ENCODE measurements around the gene PHC2. TPM values are rescaled to one million over a fixed set of nuclear protein-coding genes. Genes with fewer than 3 reads are reported as not detected.

Gene PHC2
- total RNA-seq, 1 experiment from 2014 or later, result 9.4 TPM

GRCh38 chr1:33460947-33461629 is 30.2 kb upstream of the PHC2 start:
- Histone ChIP-seq H4K5ac (ENCODE audit: insufficient read length, low read depth, low read length) (no peak overlapping the region), H3K23ac (ENCODE audit: insufficient read length, low read depth, low read length) (no peak overlapping the region), H2BK5ac (ENCODE audit: insufficient read length, low read length) (no peak overlapping the region), H2BK15ac (ENCODE audit: low read depth, low read length) (no peak overlapping the region), H3K4ac (ENCODE audit: low read depth, low read length) (no peak overlapping the region), H3K9me3 (ENCODE audit: control insufficient read depth, low read depth, low read length) (no peaks in the 10 kb centered on the region), H3K79me1 (ENCODE audit: insufficient read depth, low read depth, low read length, poor library complexity, severe bottlenecking) (no peaks in the 10 kb centered on the region), H3T11ph (ENCODE audit: low read length) (no peak overlapping the region), H2BK12ac (ENCODE audit: insufficient read length, low read depth, low read length) (no peak overlapping the region), H3K27ac (ENCODE audit: insufficient read length, low read depth, low read length) (no peak overlapping the region), H2AFZ (ENCODE audit: low read length) (no peak overlapping the region), H3K56ac (ENCODE audit: insufficient read length, low read depth, low read length) (no peak overlapping the region), H3K14ac (ENCODE audit: insufficient read depth, low read length) (no peak overlapping the region), H4K91ac (ENCODE audit: insufficient read length, low read depth, low read length) (no peak overlapping the region), H2BK120ac (ENCODE audit: low read depth, low read length, poor library complexity, severe bottlenecking) (no peak overlapping the region), H2BK20ac (ENCODE audit: low read depth, low read length, poor library complexity, severe bottlenecking) (no peak overlapping the region), H4K20me1 (ENCODE audit: control insufficient read depth, insufficient read depth, insufficient read length) (no peaks in the 10 kb centered on the region), H3K9ac (ENCODE audit: extremely low read depth, insufficient read length, low read length) (no peak overlapping the region), H3K18ac (ENCODE audit: insufficient read length, low read depth, low read length) (no peak overlapping the region), H3K79me2 (ENCODE audit: insufficient read depth, low read length) (no peaks in the 10 kb centered on the region), H3K4me1 (ENCODE audit: insufficient read depth, low read length) (no peaks in the 10 kb centered on the region), H3K4me2 (ENCODE audit: insufficient read depth, insufficient read length, low read length) (no peak overlapping the region), H3K23me2 (ENCODE audit: insufficient read length, low read depth, low read length, poor library complexity, severe bottlenecking) (no peaks in the 10 kb centered on the region), H2AK5ac (ENCODE audit: insufficient read length, low read length) (no peak overlapping the region), H3K27me3 (ENCODE audit: insufficient read depth, low read length) (no peaks in the 10 kb centered on the region), H4K8ac (replicated peaks; ENCODE audit: insufficient read length, low read depth, low read length) (no peak overlapping the region)
- Mint-ChIP-seq H3K4me1 (peaks cover 0 to 4% of the 10 kb centered on the region in 2 experiments; a peak in 3 of 4 replicates), H3K27ac (no peak overlapping the region), H3K27me3 (ENCODE audit: low read depth) (peaks cover 11% of the 10 kb centered on the region), H3K9me3 (no peaks in the 10 kb centered on the region; a peak in 1 of 5 replicates), H3K4me3 (no peak overlapping the region), H3K36me3 (ENCODE audit: insufficient read depth in 1 of 3, low read depth in 3 of 3) (no peaks in the 10 kb centered on the region)
- TF ChIP-seq CTCF (conservative IDR thresholded peaks at IDR 0.05), result no peak
- no peak for DNase-seq
- WGBS (ENCODE audit: extremely low coverage, insufficient read length, low lambda C conversion rate), result no CpG with 5 or more reads among the region's 4 CpGs

All from H9 (cell line).